NOMO-1 treated with dmso at 0.1 percent for 144 hours (cell line): ENCODE measurements around the gene GXYLT1.
A peak's percentile ranks its signal among the peaks of the same experiment; 100 is the strongest.
"Not testable (repeated sequence)": the region's sequence is repeated elsewhere in the genome, so short reads cannot be mapped to it uniquely, and the experiment has no call there.

ENCODE experiments used
- DNase-seq: peaks from one replicate; lab custom pipeline; 2025; ENCODE audit not compliant: unreplicated experiment; lab: John Stamatoyannopoulos, UW

Gene GXYLT1

DNA sequence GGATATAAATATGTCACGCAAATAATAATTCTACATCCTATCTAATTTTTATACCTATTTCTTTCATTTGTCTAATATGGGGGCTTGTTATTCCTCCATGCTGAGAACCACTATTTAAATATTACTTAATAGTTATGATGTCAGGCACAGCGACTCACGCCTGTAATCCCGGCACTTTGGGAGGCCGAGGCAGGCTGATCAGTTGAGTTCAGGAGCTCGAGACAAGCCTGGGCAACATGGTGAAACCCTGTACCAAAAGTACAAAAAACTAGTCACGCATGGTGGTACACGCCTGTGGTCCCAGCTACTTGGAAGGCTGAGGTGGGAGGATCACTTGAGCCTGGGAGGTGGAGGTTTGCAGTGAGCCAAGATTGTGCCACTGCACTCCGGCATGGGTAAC is 45.2 kb downstream of the GXYLT1 start:
- DNase-seq: no peak

DNA sequence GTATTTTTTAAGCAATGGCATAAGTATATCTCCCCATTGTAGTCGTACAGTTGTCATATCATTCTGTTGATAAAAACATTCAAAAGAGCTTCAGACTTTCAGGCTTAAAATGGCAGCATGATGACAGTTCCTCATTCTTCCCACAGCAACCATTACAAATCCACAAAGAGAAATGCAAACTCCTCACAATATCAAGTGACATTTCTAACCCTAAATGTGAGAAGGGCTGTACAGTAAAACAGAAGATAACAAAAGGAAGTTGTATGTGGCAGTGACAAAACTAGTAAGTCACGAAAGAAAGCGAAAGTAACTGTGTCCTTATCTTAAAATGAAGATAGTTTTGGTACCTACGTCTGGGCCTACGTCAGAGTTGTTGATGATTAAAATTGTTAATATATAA is 46.7 kb downstream of the GXYLT1 start:
- peak; percentile 8 for DNase-seq

DNA sequence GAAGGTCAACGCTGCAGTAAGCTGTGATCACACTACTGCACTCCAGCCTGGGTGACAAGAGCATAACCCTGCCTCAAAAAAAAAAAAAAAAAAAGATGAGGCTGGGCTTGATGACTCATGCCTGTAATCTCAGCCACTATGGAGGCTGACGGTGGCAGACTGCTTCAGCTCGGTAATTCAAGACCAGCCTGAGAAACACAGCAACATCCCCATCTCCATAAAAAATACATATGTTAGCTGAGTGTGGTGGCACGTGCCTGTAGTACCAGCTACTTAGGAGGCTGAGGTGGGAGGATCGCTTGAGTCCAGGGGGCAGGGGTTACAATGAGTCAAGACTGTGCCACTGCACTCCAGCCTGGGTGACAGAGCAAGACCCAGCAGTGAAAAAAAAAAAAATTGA is 50.4 kb downstream of the GXYLT1 start:
- no peak for DNase-seq

DNA sequence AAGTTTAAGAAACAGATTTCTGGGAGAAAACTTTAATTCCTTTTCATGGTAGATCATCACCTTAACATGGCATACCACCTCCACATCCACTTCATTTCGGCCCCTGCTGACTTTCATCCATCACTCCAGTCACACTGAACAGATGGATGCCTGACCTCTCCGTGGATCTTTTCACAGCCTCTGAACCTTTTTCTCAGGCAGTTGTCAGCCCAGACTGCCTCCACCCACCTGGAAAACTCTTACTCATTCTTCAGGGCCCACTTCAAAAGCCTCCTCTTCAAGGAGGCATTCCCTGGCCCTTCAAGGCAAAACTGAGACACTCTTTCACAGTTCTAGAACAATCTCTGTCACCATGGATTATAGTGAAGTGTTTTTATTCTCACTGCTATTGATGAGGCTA is 52.9 kb downstream of the GXYLT1 start:
- no peak for DNase-seq

DNA sequence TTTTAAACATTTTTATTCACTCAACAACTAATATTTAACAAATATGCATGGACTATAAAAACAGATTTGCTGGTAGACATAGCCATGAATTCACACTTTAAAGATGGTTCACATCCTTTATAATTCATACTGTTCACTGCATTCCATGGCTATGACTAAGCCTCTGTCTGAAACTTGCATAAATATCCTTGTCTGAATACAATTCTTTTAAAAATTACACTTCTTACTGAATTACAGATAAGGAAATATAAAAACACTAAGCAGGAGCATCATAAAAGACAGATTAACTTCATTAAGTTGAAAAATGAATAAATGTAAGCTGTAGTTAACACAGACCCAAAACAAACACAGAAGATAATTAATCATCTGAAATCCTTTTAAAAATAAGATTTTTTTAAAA is 53.8 kb downstream of the GXYLT1 start:
- DNase-seq: no peak

DNA sequence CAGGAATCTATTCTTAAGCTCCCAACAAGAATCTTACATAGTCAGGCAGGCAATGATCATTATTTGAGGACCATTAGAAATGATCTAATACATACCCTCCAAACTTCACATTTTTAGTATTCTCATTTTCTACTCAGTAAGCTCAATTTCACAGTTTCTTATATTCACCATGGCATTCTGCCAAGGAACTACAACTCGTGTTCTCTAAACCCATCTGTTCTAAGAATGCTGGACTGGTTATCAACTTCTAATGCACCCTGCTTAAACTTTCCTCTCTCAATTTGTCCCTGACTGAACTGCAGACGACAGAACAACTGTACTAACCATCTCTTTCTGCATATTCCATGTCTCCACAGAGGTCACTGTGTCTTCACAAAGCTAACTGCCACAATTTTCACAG is 58.6 kb downstream of the GXYLT1 start:
- DNase-seq: no peak

DNA sequence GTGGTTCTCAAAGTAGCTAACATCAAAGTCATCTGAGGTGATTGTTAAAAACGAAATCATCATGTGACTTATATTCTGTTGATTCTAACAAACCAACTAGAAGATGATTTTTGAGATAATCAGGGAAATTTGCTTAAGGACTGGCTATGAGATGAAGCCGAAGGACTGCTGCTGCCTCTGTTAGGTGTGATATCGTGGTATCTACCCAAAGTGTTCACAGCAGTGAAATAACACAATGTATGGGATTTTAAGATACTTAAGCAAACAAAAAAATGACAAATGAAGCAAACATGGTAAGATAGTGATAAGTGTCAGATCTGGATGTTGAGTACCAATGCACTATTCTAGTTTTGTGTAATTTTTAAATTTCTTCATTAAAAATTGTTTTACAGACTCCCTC is 59.1 kb downstream of the GXYLT1 start:
- no peak for DNase-seq

DNA sequence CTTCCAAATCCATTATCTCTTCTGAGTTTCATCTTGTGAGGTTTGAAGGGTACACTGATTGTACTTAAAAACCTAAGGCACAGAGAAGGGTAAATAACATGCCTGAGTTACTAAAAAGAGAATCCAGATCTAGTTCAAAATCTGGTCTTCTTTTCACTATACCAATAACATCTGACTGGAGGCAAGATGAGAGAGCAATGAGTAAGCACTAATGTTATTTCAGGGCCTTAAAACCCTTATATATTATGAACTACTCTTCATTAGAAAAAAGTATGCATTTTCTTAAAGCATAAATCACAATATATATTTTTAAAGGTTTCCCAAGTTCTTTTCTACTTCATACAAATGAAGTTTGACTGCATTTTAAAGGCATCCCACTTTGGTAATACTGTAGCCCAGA is 60.2 kb downstream of the GXYLT1 start:
- no peak for DNase-seq

DNA sequence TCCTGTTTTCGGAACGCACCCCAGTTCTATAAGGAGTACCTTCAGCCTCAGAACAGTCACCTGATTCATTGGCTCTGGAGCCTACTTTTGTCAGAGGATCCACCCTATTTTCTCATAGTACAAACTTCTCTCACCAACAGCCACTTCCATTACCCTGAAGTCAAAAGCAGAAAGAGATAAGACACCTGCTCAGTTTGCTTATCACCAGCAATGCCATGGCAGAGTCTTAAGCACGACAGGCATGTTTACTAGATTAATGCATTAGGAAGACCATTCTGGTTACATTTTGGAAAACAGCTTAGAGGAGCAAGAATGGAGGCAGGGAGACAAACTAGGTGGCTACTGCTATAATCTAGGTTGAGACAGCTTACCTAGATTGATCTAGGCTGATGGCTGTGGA is 67.7 kb downstream of the GXYLT1 start:
- no peak for DNase-seq

DNA sequence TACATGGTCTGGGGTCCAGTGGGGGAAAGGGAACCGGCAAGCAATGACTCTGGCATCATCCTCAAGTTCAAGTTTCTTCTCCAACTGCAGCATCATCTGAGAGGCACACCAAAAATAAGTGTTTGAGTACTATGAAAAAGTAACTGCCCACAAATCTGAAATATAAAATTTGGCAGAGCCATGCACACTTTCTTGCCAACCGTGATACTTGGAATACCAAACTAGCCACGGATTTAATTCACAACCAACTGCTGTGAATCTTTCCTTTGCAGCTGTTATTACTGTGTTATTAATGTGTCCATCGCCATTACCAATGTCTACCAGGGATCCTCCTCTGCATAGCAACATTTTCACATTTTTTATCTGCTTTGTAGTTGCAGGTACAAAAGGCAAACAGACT is 74.6 kb downstream of the GXYLT1 start:
- no peak for DNase-seq

DNA sequence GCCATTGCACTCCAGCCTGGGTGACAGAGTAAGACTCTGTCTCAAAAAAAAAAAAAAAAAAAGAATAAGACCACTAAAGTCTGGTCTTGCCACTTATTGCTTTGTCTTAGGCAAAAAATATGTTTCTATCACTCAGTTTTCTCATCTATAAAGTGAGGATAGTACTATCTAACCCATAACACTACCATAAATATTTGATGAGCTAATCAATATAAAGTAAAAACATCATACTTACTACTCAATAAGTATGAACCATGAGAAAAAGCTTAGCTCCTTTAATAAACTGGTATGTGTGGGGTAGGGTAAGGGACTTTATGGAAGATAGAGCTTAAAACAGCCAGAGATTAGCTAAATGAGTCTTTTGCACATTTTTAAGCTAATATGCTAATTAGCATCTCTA is 85.5 kb downstream of the GXYLT1 start:
- DNase-seq: no peak

DNA sequence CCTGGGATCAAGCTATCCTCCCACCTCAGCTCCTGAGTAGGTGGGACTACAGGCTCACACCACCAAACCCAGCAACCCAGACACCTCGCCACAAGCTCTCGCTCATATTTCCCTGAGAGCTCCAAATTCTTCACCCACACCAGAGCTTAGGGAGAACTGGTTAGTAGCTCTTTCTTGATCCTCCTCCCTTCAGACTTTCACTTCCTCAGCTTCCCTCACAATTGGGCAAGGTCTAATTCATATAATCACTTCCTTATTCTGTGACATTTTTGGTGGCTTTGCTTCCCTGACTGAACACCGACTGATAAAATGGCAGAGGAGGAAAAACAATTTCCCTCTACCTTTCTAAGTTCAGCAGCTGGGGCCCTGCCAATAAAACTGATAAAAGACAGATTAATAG is 88.5 kb downstream of the GXYLT1 start:
- peak; percentile 95 for DNase-seq

DNA sequence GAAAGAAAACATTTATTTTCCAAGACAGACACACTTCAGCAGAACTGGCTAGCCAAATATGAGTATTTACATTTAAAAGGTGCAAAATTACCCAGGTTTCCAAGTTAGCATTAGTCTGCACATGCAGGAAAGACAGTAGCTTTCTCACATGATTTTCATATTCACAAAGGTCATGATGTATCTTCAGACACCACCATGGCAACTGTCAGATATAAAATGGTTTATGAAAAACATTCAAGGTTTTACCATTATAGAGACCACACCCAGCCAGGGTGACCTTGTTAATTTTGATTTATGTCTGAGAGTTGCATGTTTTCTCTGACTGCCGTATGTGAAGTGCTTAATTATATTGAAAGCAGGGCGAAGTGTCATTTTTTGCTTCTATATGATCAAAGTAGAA is 91.2 kb downstream of the GXYLT1 start:
- DNase-seq: no peak

DNA sequence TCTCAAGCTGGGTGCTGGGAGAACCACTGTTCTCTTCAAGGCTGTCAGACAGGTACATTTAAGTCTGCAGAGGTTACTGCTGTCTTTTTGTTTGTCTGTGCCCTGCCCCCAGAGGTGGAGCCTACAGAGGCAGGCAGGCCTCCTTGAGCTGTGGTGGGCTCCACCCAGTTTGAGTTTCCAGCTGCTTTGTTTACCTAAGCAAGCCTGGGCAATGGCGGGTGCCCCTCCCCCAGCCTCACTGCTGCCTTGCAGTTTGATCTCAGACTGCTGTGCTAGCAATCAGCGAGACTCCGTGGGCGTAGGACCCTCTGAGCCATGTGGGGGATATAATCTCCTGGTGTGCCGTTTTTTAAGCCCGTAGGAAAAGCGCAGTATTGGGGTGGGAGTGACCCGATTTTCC is 95.7 kb downstream of the GXYLT1 start:
- DNase-seq: not testable (repeated sequence)

DNA sequence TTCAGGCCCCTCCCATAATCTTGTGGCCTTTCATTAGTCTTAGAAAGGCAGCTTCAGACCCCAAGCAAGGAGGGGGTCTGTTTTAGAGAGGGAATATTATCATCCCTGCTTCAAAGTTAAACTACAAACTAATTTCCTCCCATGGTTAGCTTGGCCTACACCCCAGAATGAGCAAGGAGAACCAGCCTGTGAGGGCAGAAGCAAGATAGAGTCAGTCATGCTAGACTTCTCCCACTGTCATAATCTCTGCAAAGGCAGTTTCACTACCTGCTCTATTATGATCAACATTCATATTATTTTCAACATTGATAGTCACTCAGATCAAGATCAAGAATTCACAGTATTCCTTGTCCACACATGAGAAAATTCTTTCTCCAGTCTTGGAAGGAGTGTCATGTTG is 105.1 kb downstream of the GXYLT1 start:
- peak; percentile 25 for DNase-seq

DNA sequence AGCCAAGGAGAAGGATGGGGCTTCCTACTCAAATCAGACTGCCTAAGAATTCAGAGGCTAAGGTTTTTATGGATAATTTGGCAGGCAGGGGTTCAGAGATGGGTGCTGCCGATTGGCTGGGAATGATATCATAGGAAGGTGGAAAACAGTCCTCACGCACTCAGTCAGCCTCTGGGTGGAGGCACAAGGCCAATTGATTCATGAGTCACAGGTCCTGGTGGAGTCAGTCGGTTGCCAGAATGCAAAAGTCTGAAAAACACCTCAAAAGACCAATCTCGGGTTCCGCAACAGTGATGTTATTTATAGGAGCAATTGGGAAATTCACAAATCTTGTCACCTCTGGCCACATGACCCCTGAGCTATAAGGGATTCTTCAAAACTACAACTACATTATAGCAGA is 105.5 kb downstream of the GXYLT1 start:
- DNase-seq: peak; percentile 25

DNA sequence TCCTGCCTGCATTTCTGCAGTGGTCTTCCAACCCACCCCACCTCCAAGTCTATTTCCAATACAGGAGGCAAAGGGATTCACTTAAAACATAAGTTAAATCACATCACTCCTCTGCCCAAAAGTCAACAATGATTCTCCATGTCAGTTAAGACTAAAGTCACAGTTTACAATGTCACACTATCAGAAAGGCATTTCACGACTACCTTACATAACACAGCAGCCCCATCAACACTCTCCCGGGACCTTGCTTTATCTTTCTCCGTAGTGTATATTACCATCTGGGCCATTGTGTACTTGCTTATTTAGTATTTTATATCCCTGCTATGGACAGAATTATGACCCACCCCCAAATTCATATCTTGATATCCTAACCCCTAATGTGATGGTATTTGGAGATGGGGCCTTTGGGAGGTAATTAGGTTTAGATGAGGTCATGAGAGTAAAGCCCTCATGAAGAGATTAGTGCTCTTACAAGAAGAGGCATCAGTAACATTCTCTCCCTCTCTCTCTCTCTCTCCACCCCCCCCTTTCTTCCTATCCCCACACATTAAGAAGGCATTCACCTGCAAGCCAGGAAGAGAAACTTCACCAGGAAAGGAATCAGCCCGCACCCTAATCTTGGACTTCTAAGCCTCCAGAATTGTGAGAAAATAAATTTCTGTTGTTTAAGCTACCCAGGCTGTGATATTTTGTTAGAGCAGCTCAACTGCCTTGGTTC is 112.7 kb downstream of the GXYLT1 start:
- DNase-seq: no peak
